Ectodermal cell (in vitro differentiated cells): ENCODE measurements around the gene CELA2B.

Source experiments
- H3K27ac ChIP-seq: 2 replicates; pipeline ENCODE4 v1.7.0; 2013; ENCODE audit warnings: mild to moderate bottlenecking, low read depth, low read length; ENCODE audit not compliant: insufficient read depth, poor library complexity, severe bottlenecking
- H3K27me3 ChIP-seq: 2 replicates; pipeline ENCODE4 v1.7.0; 2013; ENCODE audit warnings: mild to moderate bottlenecking, low read length; ENCODE audit not compliant: insufficient read depth, control insufficient read depth, poor library complexity, severe bottlenecking
- H3K36me3 ChIP-seq: one replicate; pipeline ENCODE4 v1.7.0; 2013; ENCODE audit warnings: low read length; ENCODE audit not compliant: control insufficient read depth, insufficient read depth
- H3K4me1 ChIP-seq: one replicate; pipeline ENCODE4 v1.7.0; 2013; ENCODE audit warnings: low read length; ENCODE audit not compliant: control insufficient read depth, insufficient read depth
- H3K4me3 ChIP-seq: 2 replicates; pipeline ENCODE4 v1.7.0; 2013; ENCODE audit warnings: low read depth, low read length, control low read depth; ENCODE audit not compliant: insufficient read depth
- H3K9me3 ChIP-seq: 2 replicates; pipeline ENCODE4 v1.7.0; 2013; ENCODE audit warnings: mild to moderate bottlenecking, low read length, moderate library complexity; ENCODE audit not compliant: control insufficient read depth
- WGBS, 2 experiments: methylation state at CpG; one replicate each; pipeline ENCODE4 v1.1.7; 2013; ENCODE audit warnings: missing lambda C conversion rate in 2 of 2; 5-methylcytosine and 5-hydroxymethylcytosine counted together

Gene CELA2B

DNA sequence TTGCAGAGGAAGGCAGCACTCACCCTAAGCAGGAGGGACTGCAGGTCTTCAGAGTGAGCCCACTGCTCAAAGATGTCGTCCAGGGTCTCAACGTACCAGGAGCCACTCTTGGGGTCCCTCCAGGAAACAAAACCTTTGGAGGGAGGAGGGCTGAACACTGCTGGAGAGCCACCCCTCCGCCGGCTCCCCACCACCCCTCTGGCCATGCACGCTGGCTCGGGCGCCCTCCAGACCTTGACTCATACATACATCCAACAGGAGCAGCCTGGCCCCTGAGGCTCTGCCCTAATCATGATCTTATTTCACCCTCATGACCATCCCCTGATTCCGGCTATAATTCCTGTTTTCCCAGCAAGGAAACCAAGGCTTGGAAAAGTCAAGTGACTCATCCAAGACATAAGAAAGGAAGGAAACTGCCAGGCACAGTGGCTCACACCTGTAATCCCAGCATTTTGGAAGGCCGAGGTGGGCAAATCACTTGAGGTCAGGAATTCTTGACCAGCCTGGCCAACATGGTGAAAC, 18.0 kb downstream of the CELA2B start:
- 92% methylated on average over 9 of the region's 9 CpGs for WGBS, 2 experiments
- no peaks in the 10 kb centered on the region for H3K4me1 ChIP-seq

DNA sequence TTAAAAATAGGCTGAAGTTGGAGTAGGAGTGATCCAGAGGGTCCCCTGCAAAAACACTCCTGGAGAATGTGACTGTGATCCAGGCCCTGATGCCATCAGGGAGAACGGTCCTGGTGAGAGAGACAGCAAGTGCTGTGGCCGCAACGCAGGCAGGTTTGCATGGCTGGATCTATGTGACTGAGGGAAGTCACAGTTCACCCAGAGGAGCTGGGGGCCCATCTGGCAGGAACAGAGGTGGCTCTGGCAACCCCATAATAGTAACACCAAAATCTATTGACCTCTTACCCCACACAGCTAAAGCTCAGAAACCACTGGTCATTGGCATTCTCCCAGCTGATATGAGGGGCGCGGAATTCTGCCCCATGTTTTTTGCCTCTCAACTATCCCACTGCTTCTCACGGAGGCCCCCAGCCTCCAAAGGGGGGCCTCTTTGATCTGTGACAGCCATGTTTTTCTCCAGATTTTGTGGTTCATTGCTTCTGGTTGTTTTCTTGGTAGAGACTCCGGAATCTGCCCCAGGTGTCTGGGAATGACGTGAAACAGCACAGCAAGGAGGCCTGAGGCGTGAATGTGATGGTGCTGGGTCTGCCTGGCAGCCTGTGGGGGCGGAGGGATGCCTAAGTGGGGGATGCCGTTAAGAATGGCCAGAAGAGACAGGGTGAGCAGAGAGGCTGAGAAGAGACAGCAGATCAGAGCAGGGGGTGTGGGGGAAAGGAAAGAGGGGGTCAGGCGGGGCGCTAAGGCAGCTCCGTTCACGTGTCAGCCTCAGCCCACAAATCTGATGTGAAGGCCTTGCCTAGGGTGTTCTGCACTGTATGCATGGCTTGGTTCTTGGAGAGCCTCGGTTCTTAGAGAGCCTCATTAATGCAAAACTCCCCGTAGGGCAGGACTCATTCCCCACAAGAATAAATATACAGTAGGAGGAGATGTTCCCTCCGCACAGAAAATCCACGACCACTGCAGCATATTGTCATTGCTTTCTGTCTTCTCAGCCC, 24.6 kb downstream of the CELA2B start:
- Histone ChIP-seq H3K4me1 (peaks cover 7% of the 10 kb centered on the region), H3K4me3 (no peak overlapping the region), H3K27me3 (no peaks in the 10 kb centered on the region), H3K27ac (peak overlapping the region; percentile 12), H3K36me3 (no peaks in the 10 kb centered on the region), H3K9me3 (no peaks in the 10 kb centered on the region)
- WGBS, 2 experiments, result 85 to 88% methylated on average over 18 to 19 of the region's 19 CpGs

More for the DNA sequence above, 18.0 kb downstream of the CELA2B start:
- no peaks in the 10 kb centered on the region for H3K27me3 ChIP-seq
- H3K9me3 ChIP-seq, result no peaks in the 10 kb centered on the region
- H3K36me3 ChIP-seq, result peaks cover 3% of the 10 kb centered on the region
- H3K27ac ChIP-seq, result no peak overlapping the region
- no peak overlapping the region for H3K4me3 ChIP-seq

DNA sequence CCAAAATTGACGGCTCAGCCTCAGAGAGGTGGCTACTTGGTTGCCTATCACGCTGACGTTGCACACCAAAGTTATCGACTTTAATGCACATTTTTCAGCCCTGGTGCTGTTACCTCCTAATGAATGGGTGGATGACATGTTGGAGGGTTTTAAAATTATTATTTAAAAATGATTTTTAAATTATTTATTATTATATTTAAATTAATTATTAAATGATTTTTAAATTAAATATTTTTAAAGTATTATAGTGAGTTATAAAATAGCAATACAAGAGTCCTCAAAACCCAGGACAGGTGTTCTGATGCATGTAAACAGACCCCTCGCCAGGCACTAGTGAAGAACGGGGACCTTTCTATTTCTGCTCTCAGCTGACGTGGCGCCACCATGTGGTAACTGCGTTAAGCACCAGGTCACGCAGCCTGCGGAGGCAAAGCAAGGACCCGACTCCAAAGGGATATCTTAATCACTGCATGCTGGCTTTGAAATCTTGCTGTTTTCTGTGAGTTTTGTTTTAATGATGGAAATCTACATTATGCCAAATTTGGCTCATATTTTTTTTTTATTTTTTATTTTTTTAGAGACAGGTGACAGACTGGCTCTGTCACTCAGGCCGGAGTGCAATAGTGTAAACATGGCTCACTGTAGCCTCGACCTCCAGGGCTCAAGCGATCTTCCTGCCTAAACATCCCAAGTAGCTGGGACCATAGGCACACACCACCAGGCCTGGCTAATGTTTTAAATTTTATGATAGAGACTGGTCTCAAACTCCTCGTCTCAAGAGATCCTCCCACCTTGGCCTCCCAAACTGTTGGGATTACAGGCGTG, 25.5 kb downstream of the CELA2B start:
- Histone ChIP-seq H3K4me1 (peaks cover 7% of the 10 kb centered on the region), H3K9me3 (no peaks in the 10 kb centered on the region), H3K27ac (no peak overlapping the region), H3K4me3 (no peak overlapping the region), H3K27me3 (no peaks in the 10 kb centered on the region), H3K36me3 (no peaks in the 10 kb centered on the region)
- WGBS, 2 experiments, result 59 to 61% methylated on average over 17 of the region's 17 CpGs

DNA sequence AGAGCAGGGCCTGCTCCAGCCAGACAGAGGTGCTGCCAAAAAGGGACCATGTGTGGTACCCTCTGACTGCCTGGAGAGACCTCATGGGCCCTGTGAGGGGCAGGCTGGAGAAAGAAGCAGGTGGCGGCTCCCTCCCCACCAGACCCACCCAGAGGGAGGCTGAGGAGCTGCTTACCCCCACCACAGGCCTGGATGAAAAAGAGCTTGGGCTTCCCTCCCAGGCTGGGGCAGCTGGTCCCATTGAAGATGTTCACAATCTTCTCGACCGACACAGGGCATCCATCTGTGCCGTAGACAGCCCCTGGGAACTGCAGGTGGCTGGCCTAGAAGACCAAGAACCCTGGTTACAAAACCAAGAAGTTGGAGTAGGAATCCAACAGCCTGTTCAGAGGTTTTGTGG, 28.5 kb downstream of the CELA2B start:
- whole genome bisulfite sequencing, 2 experiments, result 94% methylated on average over 4 of the region's 4 CpGs
- Histone ChIP-seq H3K36me3 (no peaks in the 10 kb centered on the region), H3K9me3 (no peaks in the 10 kb centered on the region), H3K27ac (no peak overlapping the region), H3K4me3 (no peak overlapping the region), H3K4me1 (peaks cover 7% of the 10 kb centered on the region), H3K27me3 (no peaks in the 10 kb centered on the region)

DNA sequence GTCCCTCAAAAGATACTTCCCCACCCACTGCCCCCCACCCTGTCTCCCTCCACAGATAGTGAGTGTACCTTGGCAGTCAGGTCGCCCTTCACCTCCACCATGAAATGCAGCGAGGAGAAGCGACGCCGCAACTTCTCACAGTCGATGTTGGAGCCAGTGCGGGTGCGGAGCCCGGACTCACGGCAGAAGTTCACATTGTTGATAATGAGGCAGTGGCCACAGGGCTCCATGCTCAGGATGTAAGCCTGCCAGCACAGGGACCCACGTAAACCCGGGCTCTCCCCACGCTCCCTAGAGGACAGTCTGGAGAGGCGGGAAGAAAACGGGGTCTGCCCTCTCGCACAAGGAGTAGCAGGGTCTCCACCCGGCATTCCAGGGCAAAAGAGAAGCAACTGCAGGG, 30.9 kb downstream of the CELA2B start:
- H3K9me3 ChIP-seq, result no peaks in the 10 kb centered on the region
- no peak overlapping the region for H3K27ac ChIP-seq
- H3K36me3 ChIP-seq, result no peaks in the 10 kb centered on the region
- no peaks in the 10 kb centered on the region for H3K4me1 ChIP-seq
- no peaks in the 10 kb centered on the region for H3K27me3 ChIP-seq
- no peak overlapping the region for H3K4me3 ChIP-seq
- WGBS, 2 experiments, result 94 to 95% methylated on average over 17 of the region's 17 CpGs

DNA sequence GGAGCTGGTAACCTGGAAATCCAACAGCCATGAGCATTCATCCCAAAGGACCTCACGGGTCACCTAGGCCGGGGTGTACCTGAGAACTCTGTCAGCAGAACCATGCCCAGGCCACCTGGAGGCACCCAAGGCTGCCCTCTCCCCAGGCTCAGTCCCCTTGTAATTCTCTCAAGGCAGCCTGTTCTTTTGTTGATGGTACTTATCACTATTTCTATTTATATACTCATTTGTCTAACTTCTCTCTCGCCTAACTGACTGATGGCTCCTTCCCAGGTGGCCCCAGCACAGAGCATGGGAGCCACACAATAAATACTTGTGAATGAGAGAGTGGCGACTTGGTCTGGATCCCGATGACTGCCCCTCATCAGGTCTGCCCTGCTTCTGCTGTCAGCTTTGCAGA, 31.4 kb downstream of the CELA2B start:
- 95% methylated on average over 5 of the region's 5 CpGs for WGBS, 2 experiments
- no peak overlapping the region for H3K27ac ChIP-seq
- H3K36me3 ChIP-seq, result no peaks in the 10 kb centered on the region
- no peaks in the 10 kb centered on the region for H3K27me3 ChIP-seq
- no peaks in the 10 kb centered on the region for H3K9me3 ChIP-seq
- H3K4me1 ChIP-seq, result no peaks in the 10 kb centered on the region
- H3K4me3 ChIP-seq, result no peak overlapping the region

DNA sequence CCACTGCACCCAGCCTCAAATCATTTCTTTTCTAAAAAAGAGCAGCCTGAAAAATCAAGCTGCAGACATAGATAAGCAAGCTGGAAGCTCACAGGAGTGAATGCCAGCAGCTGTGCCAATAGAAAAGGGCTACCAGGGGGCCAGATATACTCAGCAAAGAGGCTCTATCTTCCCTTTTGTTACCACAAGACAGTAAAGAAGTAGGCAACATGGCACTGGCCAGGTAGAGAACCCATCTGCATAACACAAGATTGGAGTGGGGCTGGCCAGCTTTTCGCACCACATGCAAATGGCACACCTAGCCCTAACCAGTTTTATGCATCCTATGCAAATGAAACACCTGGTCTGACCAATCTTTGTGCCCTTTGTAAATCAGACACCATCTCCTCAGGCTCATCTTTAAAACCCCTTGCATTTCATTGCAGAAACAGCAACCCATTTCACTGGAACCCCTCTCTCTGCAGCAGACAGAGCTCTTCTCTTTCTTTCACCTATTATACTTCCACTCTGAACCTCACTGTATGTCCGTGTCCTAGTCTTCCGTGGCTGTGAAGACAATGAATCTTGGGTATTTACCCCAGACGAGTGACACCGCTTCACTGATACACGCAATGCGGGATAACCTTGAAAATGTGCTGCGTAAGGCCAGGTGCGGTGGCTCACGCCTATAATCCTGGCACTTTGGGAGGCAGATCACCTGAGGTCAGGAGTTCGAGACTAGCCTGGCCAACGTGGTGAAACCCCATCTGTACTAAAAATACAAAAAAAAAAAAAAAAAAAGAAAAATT, 33.0 kb downstream of the CELA2B start:
- no peaks in the 10 kb centered on the region for H3K36me3 ChIP-seq
- no peaks in the 10 kb centered on the region for H3K9me3 ChIP-seq
- H3K4me3 ChIP-seq, result no peak overlapping the region
- no peak overlapping the region for H3K27ac ChIP-seq
- H3K4me1 ChIP-seq, result no peaks in the 10 kb centered on the region
- no peaks in the 10 kb centered on the region for H3K27me3 ChIP-seq
- 80% methylated on average over 12 of the region's 12 CpGs for WGBS, 2 experiments

DNA sequence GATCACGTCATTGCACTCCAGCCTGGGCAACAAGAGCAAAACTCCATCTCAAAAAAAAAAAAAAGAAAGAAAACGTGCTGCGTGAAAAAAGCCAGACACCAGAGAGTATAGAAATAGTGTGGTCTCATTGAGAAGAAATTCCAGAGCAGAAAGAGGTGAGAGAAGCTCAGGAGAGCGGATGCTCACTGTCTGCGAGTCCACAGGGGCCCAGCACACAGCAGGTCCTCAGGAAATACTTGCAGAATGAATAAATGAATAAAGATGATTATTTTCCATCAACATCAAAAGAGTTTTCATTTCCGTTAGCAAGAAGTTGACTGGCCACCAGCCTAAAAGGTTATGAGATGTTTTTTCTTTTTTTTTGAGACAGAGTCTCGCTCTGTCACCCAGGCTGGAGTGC, 33.7 kb downstream of the CELA2B start:
- H3K27me3 ChIP-seq, result no peaks in the 10 kb centered on the region
- H3K9me3 ChIP-seq, result no peaks in the 10 kb centered on the region
- no peaks in the 10 kb centered on the region for H3K36me3 ChIP-seq
- no peak overlapping the region for H3K27ac ChIP-seq
- 85 to 89% methylated on average over 7 of the region's 7 CpGs for WGBS, 2 experiments
- no peak overlapping the region for H3K4me3 ChIP-seq
- no peaks in the 10 kb centered on the region for H3K4me1 ChIP-seq

DNA sequence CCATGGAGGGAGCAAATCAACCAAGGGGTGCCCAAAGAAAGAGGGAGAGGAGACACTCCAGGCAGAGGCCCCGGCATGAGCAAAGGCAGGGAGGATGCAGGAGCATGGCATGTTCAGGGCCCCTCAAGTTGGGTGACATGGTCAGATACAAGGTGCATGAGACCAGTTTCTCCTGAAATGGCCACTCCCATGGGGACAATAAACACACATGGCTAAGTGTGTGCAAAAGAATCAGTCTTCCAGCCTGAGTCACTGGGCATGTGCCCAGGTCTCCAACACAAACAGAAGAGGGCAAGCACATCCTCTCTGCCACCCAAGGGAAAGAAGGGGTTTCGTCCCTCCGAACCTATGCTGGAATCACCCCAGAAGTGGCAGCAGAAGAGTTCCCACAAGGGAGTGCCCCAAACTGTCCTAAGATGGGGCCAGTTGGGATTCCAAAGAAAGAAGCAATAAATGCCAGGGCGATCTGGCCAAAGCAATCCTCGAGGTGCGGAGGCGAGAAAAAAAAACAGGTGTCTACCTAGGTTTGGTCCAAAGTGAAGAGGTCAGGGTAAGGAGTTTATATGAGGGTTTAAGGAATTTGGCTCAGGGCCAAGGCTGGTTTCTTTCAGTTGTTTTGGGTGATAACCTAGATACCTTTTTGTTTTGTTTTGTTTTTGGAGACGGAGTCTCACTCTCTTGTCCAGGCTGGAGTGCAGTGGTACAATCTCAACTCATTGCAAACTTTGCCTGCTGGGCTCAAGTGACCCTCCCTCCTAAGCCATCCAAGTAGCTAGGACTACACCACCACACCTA, 34.9 kb downstream of the CELA2B start:
- Histone ChIP-seq H3K4me3 (no peak overlapping the region), H3K36me3 (no peaks in the 10 kb centered on the region), H3K27ac (no peak overlapping the region), H3K4me1 (no peaks in the 10 kb centered on the region), H3K27me3 (no peaks in the 10 kb centered on the region), H3K9me3 (no peaks in the 10 kb centered on the region)
- WGBS, 2 experiments, result 95% methylated on average over 8 of the region's 8 CpGs
